Endometrial microvascular endothelial cells (primary cell): ENCODE data around the gene AHDC1. TPM values are rescaled to one million over a fixed set of nuclear protein-coding genes. Genes with fewer than 3 reads are reported as not detected.
"Not testable (repeated sequence)": the region's sequence is repeated elsewhere in the genome, so short reads cannot be mapped to it uniquely, and the experiment has no call there.

Source experiments
- in situ Hi-C: cut with HindIII; loops from 2 replicates; pipeline ENCODE4 v1.10.0; 2017; ENCODE audit warnings: low sequenced_read_pairs, low pct_unique_long_range_greater_than_20kb; ENCODE audit errors: inconsistent ontology term
- total RNA-seq: library from RNA; depleted of rRNA; stranded (reverse); fragments of >200 nt; gene quantifications from one replicate; pipeline ENCODE4 v1.2.3, GENCODE V29; 2015; ENCODE audit errors: inconsistent ontology term

AHDC1 gene
- total RNA-seq, 1 donor from 2014 or later = 3.0 TPM

DNA sequence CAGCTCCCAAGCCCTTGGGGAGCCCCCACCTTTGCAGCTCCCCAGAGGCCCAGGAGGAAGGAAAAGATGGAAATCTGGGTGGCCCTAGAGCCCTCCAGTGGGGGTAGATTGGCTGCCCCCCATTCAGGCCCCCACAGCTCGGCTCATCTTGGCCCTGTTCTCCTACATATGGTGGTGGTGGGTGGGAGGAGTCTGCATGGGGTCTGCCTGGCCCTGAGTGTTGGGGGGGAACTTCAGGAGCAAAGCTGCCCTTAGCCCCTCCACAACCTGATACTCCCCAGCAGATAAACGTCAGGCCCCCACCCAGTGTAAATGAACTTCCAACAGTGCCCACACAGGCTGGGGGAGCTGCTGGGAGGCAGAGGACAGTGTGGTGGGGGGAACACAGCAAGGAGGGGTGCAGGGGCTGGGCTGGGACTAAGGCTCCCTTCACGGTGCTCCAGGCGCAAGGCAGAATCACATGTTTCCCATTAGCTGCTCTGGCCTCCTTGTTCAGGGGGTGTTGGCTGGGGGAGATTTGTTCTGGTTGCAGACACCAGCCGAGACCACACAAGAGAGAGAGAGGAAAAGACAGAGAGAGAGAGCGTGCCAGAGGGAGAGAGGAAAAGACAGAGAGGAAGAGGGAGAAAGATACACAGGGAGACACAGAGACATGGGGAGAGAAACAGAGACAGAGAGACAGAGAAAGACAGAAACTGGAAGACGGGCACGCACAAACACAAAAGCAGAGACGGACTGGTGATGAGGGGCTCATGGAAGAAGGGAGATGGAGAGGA lies 42.6 kb downstream of the AHDC1 start:
- in situ Hi-C loops = no loop called here

DNA sequence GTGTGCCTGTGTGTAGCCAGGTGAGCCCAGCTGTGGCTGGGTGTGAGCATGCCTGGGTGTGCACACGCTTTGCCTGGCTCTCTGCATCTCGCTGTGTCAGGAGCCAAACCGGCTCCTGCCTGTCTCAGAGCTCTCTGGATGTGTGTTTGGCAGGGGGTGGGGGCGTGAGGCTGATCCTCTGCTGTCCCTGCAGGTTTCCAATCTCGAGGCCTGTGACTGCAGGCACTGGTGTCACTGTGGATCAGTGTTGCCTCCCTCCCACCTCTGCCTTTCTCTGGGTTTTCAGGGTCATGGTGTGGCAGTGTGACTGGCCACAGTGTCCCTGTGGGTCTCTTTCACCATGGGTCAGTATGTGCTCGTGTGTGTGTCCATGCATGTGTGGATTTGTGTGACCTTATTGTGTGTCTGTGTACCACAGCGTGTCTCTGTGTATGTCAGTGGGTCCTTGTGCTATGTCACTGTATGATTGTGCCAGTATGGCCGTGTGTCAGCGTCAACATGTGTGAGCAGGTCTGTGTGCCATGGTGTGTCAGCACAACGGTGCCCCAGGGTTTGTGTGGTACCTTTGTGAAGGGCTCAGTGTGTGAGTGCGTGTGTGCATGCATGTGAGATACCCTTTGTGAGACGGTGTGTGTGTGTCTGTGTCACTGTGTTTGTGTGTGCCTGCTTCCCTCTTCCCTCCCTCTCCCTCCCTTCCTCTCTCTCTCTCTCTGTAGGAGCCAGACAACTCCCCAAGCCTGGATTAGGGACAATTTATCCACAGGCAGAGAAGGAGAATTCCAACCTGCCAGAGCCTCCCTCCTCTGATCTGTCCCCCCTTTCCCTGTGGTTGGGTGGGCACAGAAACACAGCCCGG lies 43.4 kb downstream of the AHDC1 start:
- in situ Hi-C loops = no loop called here

DNA sequence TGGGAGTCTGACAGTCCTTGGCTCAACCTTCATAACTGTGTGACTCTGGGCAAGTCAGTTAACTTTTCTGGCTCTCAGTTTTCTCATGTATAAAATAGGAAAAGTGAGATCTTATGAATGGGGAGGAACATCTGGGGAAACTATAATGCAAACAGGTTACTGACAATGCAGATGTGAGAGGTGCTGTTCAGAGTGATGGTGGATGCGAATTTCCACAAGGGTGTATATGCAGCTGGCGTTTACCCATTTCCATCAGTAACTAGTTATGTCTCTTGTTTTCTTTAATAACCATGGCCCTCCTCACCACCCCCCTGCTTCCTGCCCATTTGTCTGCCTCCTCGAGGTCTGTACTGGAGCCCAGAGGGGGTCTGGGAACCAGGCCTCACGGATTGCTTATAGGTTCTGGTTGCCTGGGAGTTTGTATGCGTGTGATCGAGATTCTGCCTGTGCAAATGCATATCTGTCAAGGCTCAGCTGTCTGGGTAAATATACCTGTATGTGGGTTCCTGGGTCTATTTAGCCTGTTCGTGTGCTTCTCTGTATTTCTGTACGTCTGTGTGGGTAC lies 44.4 kb downstream of the AHDC1 start:
- in situ Hi-C loops = no loop called here

GRCh38 chr1:27557596-27558340 lies 46.2 kb downstream of the AHDC1 start:
- in situ Hi-C loops = no loop called here

DNA sequence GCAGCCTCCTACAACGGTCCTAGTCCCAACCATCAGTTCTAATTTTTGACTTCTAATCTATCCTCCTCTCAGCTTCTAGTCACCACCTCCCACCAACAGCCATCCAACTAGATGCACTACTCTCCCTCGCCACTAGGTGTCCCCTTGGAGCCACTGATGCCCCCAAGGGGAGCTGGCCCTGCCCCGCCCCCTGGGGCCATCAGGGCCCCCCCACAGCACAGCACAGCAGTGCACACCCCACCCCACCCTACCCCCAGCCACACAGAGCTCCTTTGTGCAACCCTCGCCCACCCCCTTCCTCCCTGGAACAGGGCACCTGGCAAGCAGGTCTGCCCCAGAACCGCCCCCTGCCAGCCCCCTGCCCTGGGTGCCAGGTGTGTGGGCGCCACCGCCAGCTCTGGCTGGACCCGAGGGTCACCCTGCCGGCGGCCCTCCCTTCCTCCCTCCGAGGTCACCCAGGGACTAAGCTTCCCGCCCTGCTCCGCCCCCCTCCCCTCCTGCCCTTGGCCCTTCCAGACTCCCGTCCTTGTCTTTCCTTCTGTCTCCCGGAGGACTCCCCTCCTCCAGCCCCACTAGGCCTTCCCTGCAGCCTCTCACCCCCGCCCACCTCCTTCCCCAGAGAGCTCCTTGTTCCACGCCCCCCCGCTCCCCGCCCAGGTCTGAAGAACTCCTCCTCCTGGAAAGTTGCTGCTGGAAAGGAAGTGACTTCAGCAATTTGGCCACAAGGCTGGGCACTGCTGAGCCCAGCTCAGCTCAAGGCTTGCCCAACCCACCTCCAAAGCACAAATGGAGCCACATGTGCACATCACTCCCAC lies 47.0 kb downstream of the AHDC1 start:
- in situ Hi-C loops = no loop called here

DNA sequence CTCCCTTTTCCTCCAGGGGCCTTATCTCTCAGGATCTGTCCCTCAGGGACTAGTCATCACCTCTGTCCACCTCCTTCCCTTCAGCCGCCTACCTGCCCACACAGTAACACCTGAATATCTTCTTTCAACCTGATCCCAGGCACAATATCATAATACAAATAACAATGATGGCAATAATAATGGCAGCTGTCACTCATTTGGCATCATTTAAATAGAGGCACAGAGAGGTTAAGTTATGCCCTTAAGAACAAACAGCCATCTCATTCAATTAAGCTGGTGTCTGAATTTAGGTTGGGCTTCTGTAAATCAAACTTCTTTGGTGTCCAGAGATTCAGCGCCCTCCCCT lies 47.5 kb downstream of the AHDC1 start:
- in situ Hi-C loops = no loop called here

- in situ Hi-C loops = no loop called here
Measured at GRCh38 chr1:27555700-27556424, 48.1 kb downstream of the AHDC1 start.

DNA sequence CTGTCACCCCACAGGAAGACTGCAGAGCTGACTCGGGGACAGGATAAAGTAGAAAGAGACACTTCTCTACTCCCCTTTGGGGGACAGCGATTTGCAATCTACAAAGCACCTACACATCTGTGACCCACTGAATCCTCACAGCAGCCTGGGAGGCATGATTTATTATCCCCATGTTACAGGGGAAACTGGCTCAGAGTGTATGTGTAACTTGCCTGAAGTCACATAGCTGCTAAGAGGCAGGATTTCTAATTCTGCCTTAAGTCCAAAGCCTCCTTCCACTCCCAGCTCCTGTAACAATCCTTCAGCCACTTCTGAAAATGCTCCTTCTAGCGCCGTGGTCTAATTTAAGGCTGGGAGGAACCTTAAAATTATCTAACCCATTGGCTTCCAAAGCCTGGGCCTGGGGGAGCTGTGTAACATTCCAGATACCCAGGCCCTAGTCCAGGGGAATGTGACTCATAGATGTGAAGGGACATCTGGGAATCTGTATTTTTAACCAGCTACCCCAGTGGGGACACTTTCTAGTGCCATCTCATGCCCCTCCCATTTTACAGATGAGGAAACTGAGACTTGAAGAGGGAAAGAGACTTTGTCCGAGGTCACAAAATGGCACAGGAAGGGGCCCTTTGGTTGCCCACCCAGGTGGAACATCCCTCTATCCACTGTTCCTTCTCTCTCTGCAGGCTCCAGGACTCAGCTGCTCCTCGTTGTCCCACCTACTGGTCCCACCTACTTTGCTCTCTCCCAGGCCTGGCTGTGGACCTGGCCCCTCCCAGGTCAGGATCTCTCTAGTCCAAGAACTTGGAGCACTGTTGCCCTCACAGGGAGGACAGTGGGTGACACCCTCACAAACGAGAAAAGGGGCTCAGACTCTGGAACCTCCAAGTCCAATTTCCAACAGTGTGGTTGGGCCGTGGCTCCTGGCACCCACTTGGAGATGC lies 48.9 kb downstream of the AHDC1 start:
- in situ Hi-C loops = no loop called here

DNA sequence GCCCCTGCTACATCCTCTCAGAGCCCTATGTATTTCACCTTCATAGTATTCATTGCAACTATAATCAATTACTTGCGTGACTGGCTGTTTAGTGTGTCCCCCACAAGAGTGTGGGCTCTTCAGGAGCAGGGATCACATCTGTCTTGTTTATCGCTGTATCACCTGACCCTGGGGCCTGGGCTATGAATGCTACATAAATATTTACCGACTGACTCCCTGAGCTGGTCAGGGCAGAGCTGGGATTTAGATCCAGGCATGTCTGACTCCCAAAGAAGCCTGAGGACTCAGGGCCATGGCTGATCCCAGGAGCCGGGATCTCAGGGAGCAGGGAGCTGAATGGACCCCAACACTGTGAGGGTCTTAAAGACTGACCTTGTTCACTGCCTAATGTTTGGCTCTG lies 49.7 kb downstream of the AHDC1 start:
- in situ Hi-C loops = no loop called here

DNA sequence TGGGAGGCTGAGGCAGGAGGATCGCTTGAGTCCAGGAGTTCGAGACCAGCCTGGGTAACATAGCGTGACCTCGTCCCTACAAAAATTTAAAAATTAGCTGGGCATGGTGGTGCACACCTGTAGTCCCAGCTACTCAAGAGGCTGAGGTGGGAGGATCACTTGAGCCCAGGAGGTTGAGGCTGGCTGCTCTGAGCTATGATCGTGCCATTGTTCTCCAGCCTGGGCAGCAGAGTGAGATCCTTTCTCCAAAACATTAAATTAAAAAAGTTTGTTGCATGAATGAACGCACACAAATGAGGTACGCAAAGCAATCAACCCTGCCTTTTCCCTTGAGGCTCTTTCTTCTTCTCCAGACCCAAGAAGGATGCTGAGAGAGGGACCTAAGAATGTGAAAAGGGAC lies 50.1 kb downstream of the AHDC1 start:
- in situ Hi-C loops = not testable (repeated sequence)

DNA sequence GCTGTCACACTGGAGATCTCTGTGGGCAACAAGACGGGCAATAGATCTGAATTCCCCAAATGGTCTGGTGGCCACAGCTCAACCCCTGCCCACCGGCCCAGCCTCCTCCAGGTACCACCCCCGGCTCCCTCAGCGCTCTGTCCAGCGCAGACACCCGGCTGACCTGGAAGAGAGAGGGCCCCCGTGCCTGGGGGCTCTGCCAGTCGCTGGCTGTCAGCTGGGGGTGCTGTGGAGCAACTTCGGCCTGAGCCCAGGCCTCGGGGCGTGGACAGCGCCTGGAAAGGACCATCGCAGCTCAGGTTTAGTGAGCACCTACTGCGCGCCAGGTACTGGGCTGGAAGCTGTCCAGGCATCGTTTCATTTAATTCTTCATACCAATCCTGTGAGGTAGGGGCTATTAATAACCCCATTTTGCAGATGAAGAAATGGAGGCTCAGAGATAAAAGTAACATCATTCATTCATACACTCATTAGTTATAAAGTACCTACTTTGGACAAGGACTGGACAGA lies 51.0 kb downstream of the AHDC1 start:
- in situ Hi-C loops = no loop called here

GRCh38 chr1:27551953-27552312 lies 52.0 kb downstream of the AHDC1 start:
- in situ Hi-C loops = no loop called here

- in situ Hi-C loops = no loop called here
Measured at GRCh38 chr1:27551170-27551952, 52.6 kb downstream of the AHDC1 start.

- in situ Hi-C loops = no loop called here
Measured at GRCh38 chr1:27550510-27551169, 53.3 kb downstream of the AHDC1 start.

GRCh38 chr1:27549807-27550408 lies 54.0 kb downstream of the AHDC1 start:
- in situ Hi-C loops = no loop called here
